ENCODE results near the gene PAFAH1B2.

- TF ChIP-seq CTCF (IDR thresholded peaks at IDR 0.05), result no peak
- no peak for TF ChIP-seq POLR2A (IDR thresholded peaks at IDR 0.05)
- TF ChIP-seq POLR2AphosphoS5 (IDR thresholded peaks at IDR 0.05), result no peak
Measured at GRCh38 chr11:117130879-117131278, 13.2 kb upstream of the PAFAH1B2 start.
